Measurements from ENCODE around the gene MSI2.
A peak's percentile ranks its signal among the peaks of the same experiment; 100 is the strongest.

Gene MSI2

DNA sequence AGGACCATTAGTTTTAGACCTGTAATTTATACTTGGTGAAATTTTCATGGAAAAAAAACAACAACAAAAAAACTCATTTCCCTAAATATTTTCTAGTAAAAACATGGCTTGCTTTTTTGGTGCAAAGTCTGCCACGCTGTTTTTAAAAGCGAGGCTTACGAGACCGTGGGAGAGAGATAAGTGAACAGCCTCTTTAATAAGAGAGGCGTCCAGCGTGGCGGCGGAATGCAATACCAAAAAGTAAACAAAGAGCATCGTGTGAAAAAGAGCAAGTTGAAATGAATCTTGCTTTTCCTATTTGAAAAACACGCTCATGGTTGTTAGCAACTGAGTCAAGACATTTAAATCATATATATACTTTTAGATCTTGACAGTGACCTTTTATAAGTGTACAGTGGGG, 10.5 kb upstream of the MSI2 start:
- no peak for DNase-seq (ENCODE audit: extremely low read depth in 1 of 2, low read depth in 1 of 2)

DNA sequence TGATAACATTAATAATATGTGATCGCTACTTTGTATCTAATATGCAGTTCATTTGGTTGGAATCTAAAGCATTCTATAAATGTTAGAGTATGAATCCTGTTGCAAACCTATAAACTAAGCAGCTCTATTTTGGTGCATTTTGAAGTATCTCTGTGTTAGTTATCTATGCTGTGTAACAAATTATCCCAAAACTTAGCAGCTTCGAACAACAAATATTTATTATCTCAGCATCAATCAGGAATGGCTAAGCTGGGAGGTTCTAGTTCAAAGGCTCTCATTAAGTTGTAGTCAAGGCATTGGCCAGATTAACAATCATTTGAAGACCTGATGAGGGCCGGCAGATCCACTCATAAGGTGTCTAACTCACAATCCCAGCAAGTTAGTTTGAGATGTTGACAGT, 10.1 kb upstream of the MSI2 start:
- no peak for DNase-seq (ENCODE audit: extremely low read depth in 1 of 2, low read depth in 1 of 2)

DNA sequence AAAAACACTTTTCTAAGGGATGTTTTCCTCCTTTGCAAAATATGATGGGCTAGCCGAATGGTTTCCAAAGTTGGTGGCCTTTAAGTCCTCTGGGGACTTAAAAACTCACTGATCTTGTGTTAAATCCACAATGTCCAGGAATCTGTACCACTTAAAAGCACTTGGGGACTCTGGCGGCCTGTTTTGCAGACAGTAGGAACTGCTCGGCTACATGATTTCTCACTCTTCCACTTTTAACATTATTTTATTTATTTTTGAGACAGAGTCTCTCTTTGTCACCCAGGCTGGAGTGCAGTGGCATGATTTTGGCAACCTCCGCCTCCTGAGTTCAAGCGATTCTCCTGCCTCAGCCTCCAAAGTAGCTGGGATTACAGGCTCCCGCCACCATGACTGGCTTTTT, 9.1 kb upstream of the MSI2 start:
- no peak for DNase-seq (ENCODE audit: extremely low read depth in 1 of 2, low read depth in 1 of 2)

DNA sequence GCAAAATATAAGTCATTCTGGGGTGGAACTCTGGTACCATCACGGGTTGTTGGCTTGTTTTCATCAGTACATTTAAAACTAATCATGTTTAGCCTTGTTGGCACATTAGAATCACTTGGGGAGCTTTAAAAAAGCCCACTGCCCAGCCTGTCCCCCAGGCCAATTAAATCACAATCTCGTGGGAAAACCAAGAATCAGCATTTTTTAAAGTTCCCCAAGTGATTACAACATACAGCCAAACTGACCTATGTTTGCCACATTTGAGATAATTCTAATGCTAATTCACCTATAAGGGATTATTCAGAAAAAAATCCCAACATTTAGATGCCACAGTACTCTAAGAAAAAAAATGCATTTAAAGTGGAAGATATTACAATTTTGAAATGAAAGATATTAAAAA, 8.4 kb upstream of the MSI2 start:
- DNase-seq (ENCODE audit: extremely low read depth in 1 of 2, low read depth in 1 of 2) = no peak

DNA sequence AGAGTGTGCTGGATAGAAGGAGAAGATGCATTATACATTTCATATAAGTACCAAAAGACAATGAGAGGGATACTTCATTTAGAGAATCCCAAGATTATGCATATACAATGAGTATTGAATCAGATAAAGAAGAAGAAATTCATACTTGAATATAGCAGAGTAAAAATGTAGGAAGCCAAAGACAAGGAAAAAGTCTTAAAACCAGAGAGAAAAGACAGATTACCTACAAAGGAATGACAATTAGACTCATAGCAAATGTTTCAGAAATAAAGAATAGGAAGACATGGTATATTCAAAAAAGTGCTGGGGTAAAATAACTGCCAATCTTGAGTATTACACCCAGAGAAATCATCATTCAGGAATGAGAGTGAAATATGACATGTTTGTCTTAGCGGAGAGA, 6.8 kb upstream of the MSI2 start:
- no peak for DNase-seq (ENCODE audit: extremely low read depth in 1 of 2, low read depth in 1 of 2)

DNA sequence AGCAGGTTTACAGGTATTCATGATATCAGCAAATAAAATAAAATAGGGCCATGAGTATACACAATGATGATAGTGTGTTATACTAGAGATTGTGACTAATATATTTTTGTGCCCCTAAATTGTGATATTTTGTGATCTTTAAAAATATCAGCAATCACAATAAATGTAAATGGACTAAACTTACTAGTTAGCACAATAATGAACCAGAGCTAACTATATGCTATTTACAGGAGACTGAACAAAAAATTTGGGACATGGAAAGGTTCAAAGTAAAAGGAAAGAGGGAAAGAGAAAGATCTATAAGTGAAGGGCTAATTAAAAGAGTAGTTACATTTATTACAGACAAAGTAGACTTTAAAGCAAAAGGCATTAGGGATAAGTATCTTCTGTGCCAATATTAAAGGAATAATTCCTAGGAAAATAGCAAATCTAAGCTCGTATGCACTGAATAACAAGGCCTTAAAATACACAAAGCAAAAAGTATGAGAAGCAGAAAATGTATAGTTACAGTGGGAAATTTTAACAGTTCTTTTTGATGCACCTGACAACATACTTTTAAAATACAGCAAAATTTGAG, 5.0 kb upstream of the MSI2 start:
- DNase-seq (ENCODE audit: extremely low read depth in 1 of 2, low read depth in 1 of 2) = no peak

DNA sequence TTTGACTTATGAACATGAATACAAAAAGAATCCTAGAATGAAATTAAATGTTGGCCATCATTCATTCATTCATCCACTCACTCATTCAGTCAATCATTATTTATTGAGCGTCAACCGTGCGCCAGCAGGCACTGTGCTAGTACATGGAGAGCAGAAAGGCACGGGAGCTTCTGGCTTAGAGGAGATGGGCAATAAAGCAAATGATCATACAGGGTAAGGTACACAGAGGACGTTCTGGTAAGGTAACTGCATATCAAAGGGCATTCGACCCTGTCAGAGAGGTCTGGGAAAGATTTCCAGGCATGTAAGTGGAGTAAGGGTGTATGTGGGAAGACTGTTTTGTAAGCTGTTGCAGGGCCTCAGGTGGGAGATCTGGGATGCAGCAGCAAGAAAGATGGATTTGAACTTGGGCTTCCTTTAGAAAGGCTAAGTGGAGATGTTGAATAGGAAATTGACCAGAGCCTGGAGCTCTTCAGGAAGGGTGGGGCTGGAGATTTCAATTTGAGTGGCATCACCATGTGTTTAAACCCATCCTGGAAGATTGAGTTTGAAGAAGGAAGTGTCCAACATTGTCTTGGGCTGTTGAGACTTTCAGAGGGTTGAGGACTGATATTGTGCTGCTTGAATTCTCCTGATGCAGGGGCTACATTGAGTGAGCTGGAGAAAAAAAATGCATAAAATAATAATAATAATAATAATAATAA, 2.8 kb upstream of the MSI2 start:
- DNase-seq (ENCODE audit: extremely low read depth in 1 of 2, low read depth in 1 of 2) = no peak

DNA sequence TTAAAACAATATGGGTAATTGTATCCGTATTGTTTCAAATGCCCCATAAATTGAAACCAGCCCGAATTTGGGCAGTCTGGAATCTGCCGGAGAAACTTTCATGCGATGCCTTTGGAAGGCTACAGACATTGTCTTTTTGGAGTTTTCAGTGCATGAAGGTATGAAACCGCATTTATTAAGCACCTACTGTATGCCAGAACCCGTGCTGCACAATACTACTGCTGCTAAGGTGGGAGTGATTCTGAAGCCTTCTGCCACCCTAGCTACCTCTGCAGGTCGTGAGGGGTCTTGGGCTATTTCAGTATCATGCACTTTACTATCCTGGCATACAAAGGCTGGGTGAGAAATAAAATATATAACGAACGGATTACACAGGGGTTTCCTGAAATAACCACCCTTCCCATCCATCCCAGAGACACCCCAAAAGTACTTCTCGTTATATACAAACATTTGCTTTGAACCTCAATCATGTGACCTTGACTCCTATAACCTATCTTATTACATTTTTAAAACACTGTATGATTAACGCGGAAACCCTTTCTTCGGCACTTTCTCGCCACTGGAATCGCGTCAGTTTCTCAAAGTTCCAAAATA, 1.0 kb upstream of the MSI2 start:
- DNase-seq (ENCODE audit: extremely low read depth in 1 of 2, low read depth in 1 of 2) = no peak

DNA sequence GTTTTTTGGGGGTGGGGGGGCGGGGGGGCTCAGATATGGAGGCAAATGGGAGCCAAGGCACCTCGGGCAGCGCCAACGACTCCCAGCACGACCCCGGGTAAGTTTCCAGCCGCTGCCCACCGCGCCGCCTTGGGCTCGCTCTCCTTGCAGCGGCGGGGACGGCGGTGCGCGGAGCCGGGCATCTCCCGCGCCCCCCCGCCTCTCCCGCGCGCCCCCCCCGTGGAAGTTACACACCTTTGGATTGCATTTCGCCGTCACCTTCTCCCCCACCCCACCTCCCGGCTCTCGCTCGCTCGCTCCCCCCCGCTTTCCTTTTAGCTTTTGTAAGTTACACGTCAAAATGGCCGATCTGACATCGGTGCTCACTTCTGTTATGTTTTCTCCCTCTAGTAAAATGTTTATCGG, 387 bp downstream of the MSI2 start:
- DNase-seq (ENCODE audit: extremely low read depth in 1 of 2, low read depth in 1 of 2) = peak in 1 of 2 donors; percentile 14

DNA sequence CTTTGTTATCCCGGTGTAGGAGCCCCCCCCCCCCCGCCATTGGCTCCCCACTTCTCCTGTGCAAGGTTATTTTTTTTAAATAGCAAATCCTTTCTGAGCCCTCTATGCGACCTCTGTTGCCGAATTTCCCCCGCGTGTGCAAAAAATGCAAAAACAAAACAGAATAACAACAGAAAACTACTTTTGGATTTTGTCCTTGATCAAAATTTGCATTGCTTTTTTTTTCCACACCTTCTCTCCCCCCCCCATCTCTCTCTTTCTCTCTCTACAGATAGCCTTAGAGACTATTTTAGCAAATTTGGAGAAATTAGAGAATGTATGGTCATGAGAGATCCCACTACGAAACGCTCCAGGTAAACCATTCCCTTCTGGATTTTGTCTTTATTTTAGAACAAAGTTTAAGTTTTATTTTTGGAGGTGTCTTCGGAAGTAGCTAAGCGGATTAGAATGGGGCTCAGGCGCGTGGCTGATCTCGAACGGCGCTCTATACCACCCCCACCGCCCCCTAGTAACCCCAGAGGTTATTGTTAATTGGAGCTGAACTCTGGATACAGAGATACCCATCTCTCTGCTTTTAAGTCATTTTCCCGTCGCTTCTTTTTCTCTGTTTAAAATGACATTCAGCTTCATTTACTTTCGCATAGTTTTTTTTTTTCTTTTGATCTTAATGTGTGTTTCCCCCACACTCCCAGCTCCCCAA, 1.0 kb downstream of the MSI2 start:
- DNase-seq (ENCODE audit: extremely low read depth in 1 of 2, low read depth in 1 of 2) = no peak

DNA sequence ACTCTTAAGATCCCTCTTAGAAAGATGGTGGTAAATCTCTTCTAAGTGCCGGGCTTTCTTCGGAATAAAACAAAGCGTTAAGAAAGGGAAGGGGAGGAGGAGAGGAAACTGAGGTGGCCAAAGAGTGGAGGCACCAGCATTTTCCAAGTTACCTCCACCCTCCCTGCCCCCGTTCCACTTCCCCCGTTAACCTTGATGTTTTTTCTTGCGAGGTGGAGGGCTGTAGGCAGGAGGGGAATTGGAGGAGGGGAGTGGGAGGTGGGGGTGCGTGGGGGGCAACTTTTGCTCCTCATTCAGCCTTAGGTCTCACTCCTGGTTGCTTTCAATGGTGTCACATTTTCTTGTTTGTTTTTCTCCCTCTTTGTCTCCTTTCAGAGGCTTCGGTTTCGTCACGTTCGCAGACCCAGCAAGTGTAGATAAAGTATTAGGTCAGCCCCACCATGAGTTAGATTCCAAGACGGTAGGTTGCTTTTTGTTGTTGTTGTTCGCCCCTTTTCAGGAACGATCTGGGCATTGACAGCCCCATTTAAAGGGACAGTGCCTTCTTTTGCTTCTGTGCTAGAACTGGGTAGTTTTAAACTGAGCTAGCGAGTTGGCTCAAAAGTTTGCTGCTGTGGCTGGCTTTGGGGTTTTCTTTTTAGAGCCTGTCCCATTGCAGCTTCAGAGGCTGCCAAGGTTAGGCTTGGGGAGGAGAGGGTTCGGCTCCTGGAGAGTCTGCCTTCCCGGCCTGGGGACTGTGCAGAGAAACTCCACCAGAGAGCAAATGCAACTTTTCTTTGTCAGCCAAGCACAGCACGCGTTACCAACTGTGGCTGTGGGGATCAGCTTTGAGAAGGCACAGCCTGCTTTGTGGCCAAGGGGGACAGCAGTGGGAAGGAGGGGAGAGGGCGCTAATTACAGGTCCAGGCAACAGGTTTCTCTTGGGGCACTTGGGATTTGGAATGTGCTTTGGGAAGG, 1.9 kb downstream of the MSI2 start:
- DNase-seq (ENCODE audit: extremely low read depth in 1 of 2, low read depth in 1 of 2) = no peak

DNA sequence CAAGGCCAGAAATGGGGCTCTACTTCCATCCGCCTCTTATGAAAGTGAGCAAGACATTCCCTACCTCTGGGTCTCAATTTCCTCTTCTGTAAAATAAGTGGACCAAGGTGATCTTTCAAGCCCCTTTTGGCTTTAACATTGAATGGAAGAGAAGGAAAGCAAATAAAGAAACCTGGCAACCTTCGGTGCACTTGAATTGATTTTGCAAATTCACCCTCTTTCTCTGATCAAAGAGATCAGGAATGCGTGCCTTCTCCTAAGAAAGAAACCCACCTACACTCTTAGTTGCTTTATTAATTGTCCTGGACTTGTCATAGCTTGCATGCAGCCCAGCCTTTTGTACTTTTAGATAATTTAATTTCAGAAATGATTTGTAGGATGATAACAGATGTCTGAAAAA, 3.0 kb downstream of the MSI2 start:
- DNase-seq (ENCODE audit: extremely low read depth in 1 of 2, low read depth in 1 of 2) = no peak

DNA sequence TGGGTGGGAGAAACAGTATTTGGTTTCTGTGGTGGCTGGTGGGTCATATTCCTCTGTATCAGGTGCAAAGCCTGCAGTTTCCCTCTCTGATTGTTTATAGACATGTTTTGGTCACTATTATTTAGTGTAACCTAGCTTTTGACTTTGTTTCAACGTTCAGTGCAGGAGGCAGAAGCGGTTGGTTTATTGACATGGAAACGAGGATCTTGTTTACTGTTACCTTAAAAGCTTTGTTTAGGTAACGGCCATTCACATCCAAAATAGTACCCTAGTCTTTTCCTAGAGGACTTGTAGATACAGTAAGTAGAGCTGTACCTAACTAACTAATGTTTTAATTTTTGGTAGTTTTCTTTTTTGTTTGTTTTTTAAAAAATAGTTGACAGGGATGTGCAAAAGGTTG, 3.5 kb downstream of the MSI2 start:
- DNase-seq (ENCODE audit: extremely low read depth in 1 of 2, low read depth in 1 of 2) = no peak

DNA sequence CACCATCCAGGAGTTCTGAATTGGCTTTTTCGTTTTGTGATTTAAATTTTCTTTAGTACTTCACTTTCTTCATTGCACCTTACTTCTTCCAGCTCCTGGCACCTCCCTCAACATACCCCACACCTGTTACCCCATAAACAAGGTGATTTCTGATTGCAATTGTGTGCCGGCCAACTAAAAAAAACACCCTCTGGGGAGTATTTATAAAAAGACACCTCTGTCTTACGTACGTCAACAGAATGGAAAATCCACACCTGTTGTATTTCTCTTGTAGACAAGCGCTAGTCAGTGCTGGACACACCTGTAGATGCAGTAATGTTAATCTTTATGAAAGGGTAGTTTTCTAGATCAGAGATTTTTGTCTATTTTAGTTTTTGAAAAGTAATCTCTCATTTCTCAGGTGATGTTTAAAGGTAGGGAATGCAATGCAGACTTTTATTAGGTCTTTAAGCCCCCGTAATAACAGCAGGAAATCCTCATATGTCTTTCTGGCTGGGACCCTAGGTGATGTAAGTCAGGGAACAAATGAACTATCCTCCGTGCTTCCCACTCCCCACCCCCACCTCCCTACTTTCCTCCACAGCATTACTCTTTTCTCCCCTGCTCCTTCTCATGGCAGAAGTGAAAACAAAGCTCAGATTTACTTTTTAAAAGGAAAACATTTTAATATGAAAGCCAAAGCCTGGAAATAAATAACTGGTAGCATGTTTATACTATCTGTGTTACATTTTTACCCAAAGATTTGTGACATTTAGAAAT, 4.2 kb downstream of the MSI2 start:
- no peak for DNase-seq (ENCODE audit: extremely low read depth in 1 of 2, low read depth in 1 of 2)

DNA sequence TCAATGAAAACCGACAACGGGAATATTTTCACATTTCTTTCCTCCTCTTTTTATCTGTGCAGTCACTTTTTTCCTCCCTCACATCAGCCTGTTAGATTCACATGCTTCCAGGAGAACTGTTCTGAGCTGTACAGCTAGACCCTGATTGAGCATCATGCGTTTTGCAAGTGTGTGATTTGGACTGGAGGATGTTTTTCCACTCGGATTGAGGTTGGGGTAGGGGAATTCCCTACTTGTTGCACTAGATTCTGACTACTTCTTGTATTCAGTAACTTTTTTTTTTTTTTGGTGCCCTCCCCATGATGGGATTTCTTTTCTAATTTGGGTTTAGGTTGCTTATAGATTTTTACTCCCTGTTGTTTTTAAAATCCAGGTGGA, 4.8 kb downstream of the MSI2 start:
- no peak for DNase-seq (ENCODE audit: extremely low read depth in 1 of 2, low read depth in 1 of 2)

DNA sequence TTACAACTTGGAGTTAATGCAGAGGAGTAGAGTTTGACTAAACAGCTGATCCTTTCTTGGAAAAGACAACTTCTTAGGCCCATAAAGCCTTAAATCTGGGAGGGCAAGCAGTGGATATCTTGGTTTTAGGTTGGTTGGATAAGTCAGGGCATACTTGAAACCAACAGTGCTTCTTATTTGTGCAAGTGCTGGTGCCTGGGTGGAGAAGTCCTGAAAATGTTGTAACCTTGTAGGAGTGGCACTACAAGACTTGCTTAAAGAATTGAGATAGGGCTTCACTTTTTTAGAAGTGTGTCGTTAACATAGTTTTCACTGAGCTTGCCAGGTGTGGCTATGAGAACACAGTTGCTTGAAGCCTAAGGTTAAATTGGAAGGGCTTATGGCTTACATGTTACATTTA, 6.2 kb downstream of the MSI2 start:
- DNase-seq (ENCODE audit: extremely low read depth in 1 of 2, low read depth in 1 of 2) = no peak

DNA sequence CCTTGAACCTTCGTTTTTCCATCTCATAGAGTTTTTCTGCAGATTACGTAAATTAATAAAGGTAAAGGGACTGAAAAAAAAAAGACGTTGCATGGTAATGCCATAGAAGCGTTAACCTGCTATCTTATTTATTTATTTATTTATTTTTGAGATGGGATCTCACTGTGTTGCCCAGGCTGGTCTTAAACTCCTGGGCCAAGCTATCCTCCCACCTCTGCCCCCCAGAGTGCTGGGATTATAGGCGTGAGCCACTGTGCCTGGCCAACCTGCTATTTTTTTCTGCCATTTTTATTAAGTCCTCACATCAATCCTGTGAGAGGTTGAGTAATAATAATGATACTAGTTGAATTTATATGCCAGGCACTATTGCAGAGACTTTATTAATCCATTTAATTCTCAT, 7.9 kb downstream of the MSI2 start:
- DNase-seq (ENCODE audit: extremely low read depth in 1 of 2, low read depth in 1 of 2) = no peak

DNA sequence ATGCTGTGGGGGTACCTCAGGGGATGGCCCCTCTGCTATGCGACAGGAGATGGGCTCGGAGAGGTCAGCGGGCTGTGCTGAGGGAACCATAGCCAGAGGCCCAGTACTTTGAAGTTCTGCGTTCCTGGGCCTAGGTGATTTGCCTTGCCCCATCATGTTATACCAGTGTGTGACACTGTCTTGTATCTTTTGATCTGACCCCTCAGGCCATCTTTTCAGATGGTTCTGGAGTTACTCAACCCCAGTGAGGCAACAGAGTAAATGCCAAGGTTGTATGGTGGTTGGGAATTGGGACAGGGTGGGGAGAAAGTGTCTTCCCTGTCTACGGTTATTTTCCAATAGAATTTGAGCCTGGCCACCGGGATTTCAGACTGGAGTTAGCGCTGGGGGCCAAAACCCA, 8.5 kb downstream of the MSI2 start:
- no peak for DNase-seq (ENCODE audit: extremely low read depth in 1 of 2, low read depth in 1 of 2)

DNA sequence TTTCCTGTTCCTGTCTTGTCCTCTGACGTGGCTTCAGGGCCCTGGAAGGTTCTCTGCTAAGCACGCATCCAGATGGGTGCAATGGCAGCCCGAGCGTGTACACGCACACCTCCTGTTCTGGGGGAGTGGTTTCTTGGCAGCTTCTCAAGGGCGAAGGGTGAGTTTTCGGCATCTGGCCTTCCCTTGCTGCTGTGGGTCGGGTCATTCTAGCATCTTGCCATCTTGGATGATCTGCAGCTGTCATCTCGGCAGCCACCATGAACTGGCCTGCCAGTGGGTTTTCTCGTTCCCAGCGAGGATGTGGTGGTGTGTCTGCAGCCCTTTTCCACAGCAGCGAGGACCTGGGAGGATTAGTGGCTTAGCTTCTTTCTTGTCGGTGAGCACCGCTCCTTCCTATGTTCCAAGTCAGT, 10.6 kb downstream of the MSI2 start:
- no peak for DNase-seq (ENCODE audit: extremely low read depth in 1 of 2, low read depth in 1 of 2)

DNA sequence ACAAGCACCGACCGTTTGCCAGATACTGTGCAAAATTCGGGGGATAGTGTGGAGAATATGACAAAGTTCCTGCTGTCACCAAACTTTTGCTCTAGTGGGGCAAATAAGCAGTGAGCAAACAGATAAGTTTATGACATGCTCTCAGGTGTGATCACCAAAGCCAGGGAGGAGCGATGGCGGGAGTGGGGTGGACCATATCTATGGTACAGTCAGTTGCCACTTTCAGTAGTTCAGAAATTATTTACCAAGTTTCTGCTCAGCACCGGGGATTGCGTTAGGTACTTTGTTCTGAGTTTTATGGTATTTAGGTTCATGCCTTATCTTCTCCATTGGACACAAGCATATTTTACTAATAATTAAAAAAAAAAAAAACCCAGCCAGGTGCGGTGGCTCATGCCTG, 11.9 kb downstream of the MSI2 start:
- DNase-seq (ENCODE audit: extremely low read depth in 1 of 2, low read depth in 1 of 2) = no peak
